HG03103 (cell line): ENCODE data around the gene SHISA3.
"Not testable (repeated sequence)": the region's sequence is repeated elsewhere in the genome, so short reads cannot be mapped to it uniquely, and the experiment has no call there.

ENCODE experiments used
- ATAC-seq: cut with Tn5 transposase; IDR thresholded peaks from one replicate; pipeline ENCODE4 v1.9.1; 2021; ENCODE audit warnings: low read depth; ENCODE audit not compliant: unreplicated experiment

The SHISA3 gene

DNA sequence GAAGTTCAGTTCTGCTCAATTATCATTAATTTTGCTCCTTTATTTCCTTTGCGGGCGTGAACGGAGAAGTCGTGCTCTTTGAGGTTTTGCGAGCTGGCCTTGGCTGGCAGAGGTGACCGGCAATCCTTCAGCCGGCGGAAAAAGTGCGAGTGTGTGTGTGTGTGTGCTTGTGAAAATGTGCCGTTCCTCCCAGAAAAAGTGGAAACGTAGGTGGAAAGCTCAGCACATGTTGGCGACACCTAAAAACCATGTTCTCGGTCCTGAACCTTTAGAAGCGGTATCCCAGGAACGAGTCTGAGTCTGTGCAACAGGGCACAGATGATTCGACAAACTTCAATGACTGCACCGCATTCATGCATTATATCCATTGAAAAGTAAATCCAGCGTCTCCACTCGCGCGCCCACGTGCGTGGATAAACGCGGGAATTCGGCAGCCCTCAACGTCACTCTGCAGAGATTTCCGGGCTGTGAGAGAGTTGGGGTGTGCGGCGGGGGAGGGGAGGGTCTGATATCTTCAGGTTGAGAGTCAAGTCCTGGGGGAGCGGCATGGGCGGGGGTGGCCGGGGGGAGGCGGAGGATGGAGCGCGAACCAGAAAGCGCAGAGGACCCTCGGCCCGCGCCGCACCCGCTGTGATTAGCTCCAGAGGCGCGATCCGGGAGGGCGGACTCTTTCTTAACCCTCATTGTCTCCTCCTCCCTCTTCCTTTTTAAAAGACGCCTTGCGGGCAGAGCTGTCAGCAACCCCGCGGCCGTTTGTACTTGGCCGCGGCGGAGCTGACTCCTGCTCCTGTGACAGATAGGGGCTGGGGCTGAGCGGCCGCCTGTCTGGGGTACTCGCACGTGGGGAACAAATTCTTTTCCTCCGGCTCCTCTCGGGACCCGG, at the start of gene SHISA3:
Gene SHISA3 (plus strand): TSS at position 737 of the 883 bp plus-strand sequence. CDS start 569 bp downstream, outside the sequence.
- ATAC-seq: peak; percentile 39

DNA sequence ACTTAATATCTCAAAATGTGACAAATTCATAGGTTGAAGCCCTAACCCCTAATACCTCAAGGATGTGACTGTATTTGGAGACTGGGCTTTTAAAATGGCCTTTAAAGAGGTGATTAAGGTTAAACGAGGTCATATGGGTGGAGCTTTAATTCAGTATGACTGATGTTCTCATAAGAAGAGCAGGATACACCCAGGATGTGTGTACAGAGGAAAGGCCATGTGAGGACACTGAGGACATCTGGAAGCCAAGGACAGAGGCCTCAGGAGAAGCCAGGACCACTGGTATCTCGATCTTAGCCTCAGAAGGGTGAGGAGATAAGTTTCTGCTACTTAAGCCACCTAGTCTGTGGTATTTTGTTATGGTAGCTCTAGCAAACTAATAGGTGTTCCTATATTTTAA, 49.0 kb upstream of the SHISA3 start:
- ATAC-seq: no peak

DNA sequence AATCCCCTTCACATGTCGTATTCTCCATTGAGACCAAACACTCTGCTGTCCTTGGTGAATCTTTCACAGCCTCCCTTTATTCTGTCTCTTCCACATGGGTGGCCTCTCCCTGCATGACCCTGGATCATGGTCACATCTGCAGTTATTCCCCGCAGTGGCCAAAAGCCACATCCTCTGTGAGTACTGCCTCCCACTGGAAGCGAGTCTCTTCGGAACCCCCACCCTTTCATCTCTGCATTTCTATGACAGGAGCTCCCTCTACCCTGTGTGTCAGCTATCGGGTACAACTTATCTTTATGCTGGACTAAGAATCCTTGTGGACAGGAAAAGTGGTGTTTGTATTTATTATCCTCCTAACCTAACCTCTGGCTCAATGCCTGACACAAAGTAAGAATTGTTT, 48.6 kb upstream of the SHISA3 start:
- no peak for ATAC-seq

DNA sequence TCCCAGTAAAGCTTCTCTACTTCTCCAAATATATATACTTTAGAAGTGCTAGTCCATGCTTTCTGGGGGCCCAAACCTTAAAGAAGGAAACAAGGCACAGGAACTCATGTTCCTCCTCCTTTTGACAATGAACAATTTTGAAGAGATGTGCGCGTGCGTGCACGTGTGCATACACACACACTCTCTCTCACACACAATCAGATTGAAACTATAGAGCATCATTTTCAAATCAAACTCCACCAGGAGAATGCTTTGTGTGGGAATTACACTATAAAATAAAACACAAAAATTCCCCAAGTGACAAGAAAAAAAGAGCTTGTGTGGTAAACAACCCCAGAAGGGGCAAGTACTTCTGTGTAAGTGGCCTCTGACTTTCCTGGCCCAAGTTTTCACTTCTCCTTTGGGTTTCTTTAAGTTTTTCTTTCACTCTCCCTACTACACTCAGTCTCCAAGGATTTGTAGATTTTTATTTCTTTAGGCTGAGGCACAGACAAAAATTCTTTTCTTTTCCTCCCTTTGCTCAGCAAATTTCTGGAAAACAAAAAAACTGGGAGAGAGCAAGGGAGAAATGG, 46.6 kb upstream of the SHISA3 start:
- no peak for ATAC-seq

- ATAC-seq: no peak
These were observed 45.2 kb upstream of the SHISA3 start for GRCh38 chr4:42352049-42352448.

DNA sequence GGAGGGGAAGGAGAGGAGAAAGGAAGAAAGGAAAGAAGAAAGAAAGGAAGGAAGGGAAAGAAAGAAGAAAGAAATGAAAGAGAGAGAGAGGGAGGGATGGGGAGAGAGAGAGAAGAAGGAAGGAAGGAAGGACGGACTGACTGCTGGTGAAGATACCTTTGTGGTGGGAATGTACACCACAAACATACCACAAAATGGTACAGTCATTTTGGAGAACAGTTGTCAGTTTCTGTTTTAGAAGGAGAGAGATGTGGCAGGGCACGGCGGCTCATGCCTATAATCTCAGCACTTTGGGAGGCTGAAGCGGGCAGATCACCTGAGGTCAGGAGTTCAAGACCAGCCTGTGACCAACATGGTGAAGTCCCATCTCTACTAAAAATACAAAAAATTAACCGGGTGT, 40.0 kb upstream of the SHISA3 start:
- ATAC-seq: no peak

- no peak for ATAC-seq
These were observed 37.6 kb upstream of the SHISA3 start for GRCh38 chr4:42359711-42360110.

- no peak for ATAC-seq
These were observed 37.0 kb upstream of the SHISA3 start for GRCh38 chr4:42360256-42360669.

DNA sequence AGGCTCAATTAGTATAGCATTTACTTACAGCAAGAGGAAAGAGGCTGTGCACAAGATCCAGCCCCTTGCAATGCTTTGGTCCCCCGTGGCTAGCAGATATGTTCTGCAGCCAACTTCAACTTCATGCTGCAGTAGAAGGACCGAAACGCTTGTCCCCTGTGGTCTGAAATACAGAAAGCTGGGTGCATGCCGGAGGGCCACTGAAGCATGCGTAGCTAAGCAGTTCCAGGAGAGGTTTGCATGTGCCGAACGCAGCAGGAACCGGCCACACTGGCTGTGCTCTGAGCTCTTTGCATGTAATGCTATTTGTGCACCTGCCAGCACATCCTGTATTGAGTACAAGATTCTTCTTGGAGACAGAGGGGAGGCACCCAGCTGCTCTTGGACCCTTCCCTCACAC, 35.8 kb upstream of the SHISA3 start:
- no peak for ATAC-seq

GRCh38 chr4:42362591-42362990, 34.7 kb upstream of the SHISA3 start:
- ATAC-seq: no peak

DNA sequence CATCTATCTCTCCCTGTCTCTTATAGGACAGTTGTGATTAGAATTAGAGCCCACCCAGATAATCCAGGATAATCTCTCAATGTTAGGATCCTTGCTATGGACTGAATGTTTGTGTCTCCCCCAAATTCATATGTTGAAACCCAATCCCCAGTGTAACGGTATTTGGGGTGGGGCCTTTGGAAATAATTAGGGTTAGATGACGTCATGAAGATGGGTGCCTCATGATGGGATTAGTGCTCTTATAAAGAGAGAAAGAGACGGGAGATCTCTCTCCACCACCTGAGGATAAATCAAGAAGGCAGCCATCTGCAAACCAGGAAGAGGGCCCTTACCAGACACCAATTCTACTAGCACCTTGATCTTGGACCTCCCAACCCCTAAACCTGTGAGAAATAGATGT, 33.7 kb upstream of the SHISA3 start:
- ATAC-seq: no peak

GRCh38 chr4:42364266-42365053, 32.8 kb upstream of the SHISA3 start:
- ATAC-seq: no peak

DNA sequence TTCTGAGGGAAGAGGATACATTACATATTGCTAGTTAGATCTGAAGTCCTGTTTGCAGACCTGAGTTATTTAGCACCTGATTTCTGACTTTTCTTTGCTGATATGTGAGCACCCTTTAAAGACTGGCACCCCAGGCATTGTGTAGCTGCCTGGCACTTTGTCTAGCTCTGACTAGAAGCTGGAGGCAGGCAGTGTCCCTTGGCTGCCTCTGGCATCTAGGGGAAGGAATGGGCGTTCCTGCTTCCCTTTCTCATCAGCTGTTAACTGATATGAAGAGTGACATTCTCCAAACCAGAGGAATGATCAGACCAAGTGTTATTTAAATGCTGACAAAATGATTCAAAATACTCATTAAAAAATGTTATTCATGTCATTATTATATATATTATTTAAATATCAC, 30.3 kb upstream of the SHISA3 start:
- no peak for ATAC-seq

DNA sequence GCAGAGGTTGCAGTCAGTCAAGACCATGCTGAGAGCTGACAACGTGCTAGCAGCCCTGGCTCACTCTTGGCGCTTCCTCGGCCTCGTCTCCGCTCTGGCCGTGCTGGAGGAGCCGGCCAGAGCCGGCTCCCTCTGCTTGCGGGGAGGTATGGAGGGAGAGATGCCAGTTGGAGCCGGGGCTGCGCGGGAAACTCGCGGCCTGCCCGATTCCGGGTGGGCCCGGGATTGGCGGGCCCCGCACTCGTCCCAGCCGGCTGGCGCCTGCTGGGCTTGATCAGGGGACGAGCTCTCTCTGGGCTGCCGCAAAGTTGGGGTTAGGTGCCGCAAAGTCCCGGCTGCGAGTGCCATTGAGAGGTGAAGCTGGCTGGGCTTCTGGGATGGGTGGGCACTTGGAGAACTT, 27.8 kb upstream of the SHISA3 start:
- ATAC-seq: no peak

DNA sequence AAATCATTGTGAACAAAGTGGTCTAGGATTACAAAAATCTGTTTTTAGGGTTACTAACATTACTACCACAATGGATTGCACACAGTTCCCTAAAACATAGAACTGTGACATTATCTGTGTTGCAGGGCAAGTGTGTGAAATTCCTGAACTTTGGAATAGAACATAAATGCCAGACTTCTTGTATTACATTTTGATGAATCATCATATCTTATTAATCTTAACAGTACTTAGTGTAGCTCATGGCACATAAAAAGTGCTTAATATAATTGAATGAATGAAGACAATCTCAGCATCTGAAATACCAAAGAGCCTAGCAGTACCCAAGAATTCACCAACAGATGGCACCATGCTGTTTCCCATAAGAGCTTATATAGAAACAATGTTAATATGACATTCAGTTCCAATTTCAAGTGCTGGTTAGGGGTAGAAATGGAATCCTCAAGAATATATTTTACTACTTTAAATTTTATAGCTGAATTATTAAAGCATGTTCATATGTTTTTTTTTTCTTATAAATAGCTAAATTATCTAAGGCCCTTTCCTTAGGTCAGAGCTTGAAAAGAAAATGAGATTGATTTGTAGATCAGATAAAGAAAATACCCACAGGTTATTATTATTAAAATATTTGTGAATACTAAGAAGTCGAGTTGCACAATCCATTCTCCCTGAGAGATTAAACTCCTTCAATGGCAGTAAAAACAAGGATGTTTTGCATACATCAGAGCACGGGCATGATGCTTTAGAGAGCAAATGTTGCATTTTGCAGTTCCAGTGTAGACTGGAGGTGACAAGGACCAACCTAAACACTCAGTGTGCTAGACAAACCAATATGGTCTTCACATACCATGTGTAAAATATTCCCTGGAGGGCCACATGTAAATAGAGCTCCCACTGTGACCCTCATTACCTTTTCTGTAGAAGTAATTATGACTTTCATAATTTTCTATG, 25.7 kb upstream of the SHISA3 start:
- ATAC-seq: peak; percentile 59

GRCh38 chr4:42372303-42372702, 25.0 kb upstream of the SHISA3 start:
- not testable (repeated sequence) for ATAC-seq

DNA sequence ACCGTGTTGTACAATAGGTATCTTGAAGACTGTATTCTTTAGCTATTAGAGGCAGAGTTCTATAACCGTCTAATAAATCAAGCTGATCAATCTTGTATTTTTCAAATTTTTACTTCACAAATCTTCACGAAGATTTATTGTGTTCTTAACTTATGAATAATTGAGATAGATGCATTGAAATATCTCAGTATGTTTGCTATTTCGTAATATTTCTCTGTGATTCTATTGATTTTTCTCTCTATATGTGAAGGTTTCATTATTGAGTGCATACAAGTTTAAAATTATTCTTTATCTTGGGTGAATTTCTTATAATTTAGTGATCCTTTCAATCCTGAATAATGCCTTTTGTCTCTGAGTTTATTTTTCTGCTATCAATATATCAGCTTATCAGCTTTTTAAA, 19.8 kb upstream of the SHISA3 start:
- no peak for ATAC-seq

GRCh38 chr4:42381666-42382065, 15.6 kb upstream of the SHISA3 start:
- ATAC-seq: no peak

DNA sequence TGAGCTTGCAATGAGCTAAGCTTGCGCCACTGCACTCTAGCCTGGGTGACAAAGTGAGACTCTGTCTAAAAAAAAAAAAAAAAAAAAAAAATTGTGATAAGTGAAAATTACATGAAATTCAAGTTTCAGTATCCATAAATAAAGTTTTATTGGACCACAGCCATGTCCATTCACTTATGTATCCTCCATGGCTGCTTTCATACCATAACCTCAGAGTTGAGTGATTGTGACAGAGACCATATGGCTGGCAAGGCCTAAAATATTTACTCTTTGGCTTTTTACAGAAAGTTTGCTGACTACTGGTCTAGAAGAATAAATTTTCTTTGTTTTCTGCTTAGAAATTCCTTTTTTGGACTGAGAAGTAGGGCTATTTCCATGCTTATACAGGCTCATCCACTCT, 11.8 kb upstream of the SHISA3 start:
- ATAC-seq: no peak

GRCh38 chr4:42390622-42391354, 6.5 kb upstream of the SHISA3 start:
- ATAC-seq: no peak
